H1 (cell line): ENCODE results near the gene LRP1-AS. TPM values are rescaled to one million over a fixed set of nuclear protein-coding genes. Genes with fewer than 3 reads are reported as not detected.

Source experiments
- CTCF ChIP-seq, 3 experiments: IDR thresholded peaks; 1 replicate in 2 of 3; 2 replicates in 1 of 3; pipeline versions ENCODE4 v1.5.1 to v1.6.1; 2011; ENCODE audit warnings: low read length in 3 of 3, mild to moderate bottlenecking in 3 of 3, inconsistent platforms in 2 of 3, low read depth in 1 of 3, moderate library complexity in 1 of 3; ENCODE audit not compliant: insufficient read depth in 1 of 3; ENCODE audit errors: control extremely low read depth in 1 of 3
- POLR2AphosphoS5 ChIP-seq: IDR thresholded peaks from 2 replicates; pipeline ENCODE4 v1.6.1; 2011; ENCODE audit warnings: low read depth, low read length
- polyA plus RNA-seq, 7 experiments: library from polyadenylated mRNA; depleted of rRNA in 3 of 7; stranded (reverse) in 5 of 7; unstranded in 2 of 7; fragments of >200 nt in 5 of 7; fragments of 200-250 nt in 2 of 7; gene quantifications; 1 replicate in 5 of 7; 2 replicates in 1 of 7; 4 replicates in 1 of 7; pipeline versions ENCODE4 v1.2.1 to v1.2.3, GENCODE V29; 2011 to 2013; ENCODE audit warnings: missing spikeins in 2 of 7, mixed read lengths in 2 of 7
- total RNA-seq: library from RNA; stranded (reverse); fragmentation: NEBNext Ultra II Directional; extraction: Animal tissue kit (Norgen Biotek cat#: 25700); gene quantifications from 2 replicates; pipeline ENCODE4 v1.2.1, GENCODE V29; 2021

The LRP1-AS gene
- total and polyA plus RNA-seq, 2 of the 8 experiments (the other 6 are each of a cell fraction or from before 2014, with no cell fraction given) = not detected

DNA sequence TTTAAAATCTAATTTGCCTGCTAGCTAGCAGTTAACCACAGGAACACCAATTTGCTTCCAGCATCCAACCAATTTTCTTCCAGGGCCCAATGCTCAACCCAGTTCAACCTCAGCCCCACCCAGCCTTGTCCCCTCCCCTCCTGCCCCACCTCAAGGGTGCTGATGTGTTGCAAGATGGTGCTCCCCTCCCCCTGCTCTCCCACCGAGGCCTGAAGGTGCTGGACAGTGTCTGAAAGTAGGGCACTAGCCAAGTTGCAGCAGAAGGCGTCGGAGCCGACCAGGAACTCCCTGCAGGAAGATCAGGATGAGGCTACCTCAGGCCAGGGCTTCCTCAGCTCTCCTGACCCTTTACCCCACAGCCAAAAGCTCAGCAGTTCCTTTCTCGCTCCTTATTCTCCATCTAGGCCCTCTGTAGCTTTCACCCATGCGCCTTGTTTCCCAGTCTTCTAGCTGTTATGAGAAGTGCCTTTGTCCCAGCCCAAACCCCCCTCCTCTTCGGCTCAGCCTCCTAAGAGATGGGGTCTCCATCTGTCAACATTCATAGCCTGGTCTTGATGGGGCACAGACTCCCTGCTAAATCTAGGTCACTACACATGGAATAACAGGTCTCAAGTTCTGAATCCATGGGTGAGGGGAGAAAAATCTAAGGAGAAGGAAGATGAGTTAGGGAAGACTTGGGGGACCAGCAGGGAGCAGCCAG lies 39.8 kb downstream of the LRP1-AS start (continued):
- TF ChIP-seq CTCF (IDR thresholded peaks at IDR 0.05; ENCODE audit: control extremely low read depth in 1 of 3, insufficient read depth in 1 of 3, low read depth in 1 of 3, low read length in 3 of 3) (no peak), POLR2AphosphoS5 (no peak)
